GM12874 (cell line): ENCODE results near the gene SCAPER.

Experiments
- TF ChIP-seq, protein P1 (sequence below): IDR thresholded peaks from 2 replicates; pipeline ENCODE4 v1.5.1; 2011; ENCODE audit warnings: low read depth, mild to moderate bottlenecking, control low read depth, low read length, moderate library complexity; ENCODE audit not compliant: insufficient read depth

SCAPER gene

DNA sequence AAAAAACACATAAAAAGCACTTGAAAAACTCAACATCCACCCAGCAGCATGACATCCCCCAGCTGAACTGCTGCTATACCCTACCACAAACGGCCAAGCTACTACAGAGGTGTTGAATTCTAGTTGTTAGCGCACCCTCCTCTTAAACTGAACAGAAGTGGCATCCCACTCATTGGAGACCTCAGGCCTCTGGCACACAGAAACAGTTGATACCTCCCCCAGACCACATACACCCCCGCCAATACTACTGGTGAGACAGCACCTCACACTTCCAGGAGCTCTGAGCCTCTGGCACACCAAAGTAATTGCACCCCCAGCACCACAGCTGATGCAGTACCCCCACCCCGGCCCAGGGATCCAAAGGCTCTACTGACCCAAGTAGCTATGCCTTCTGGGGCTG is 190.2 kb downstream of the SCAPER start:
- TF ChIP-seq, protein P1, sequence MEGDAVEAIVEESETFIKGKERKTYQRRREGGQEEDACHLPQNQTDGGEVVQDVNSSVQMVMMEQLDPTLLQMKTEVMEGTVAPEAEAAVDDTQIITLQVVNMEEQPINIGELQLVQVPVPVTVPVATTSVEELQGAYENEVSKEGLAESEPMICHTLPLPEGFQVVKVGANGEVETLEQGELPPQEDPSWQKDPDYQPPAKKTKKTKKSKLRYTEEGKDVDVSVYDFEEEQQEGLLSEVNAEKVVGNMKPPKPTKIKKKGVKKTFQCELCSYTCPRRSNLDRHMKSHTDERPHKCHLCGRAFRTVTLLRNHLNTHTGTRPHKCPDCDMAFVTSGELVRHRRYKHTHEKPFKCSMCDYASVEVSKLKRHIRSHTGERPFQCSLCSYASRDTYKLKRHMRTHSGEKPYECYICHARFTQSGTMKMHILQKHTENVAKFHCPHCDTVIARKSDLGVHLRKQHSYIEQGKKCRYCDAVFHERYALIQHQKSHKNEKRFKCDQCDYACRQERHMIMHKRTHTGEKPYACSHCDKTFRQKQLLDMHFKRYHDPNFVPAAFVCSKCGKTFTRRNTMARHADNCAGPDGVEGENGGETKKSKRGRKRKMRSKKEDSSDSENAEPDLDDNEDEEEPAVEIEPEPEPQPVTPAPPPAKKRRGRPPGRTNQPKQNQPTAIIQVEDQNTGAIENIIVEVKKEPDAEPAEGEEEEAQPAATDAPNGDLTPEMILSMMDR = no peak

DNA sequence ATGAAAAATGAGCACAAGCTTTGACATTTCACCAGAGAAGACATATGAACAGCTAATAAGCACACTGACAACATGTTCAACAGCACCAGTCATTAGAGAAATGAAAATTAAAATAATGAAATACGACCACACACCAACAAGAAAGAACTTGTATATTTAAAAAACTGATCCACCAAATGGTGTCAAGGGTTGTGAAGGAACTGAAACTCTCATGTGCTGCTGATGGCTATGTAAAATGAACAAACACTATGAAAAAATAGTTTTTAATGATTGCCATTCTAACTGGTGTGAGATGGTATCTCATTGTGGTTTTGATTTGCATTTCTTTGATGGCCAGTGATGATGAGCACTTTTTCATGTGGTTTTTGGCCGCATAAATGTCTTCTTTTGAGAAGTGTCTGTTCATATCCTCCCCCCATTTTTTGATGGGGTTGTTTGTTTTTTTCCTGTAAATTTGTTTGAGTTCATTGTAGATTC is 193.8 kb downstream of the SCAPER start:
- TF ChIP-seq, protein P1 = no peak

DNA sequence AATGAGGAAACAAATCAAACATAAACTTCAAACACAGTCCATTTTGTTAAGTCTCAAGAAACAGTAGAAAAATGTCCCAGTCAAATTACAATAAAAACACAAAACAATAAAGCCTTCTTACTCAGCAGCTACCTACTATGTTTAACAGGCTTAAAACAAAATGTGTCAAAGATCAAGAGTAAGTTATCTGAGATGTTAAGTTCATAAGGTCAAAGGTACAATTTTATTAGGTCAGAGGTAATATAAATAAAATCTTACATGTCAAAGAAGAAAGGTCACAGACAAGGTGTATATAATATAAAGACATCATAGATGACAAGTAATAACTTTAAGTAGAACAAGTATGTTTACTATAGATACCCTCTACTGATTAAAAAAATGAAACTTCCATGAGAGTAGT is 208.3 kb downstream of the SCAPER start:
- TF ChIP-seq, protein P1 = no peak

DNA sequence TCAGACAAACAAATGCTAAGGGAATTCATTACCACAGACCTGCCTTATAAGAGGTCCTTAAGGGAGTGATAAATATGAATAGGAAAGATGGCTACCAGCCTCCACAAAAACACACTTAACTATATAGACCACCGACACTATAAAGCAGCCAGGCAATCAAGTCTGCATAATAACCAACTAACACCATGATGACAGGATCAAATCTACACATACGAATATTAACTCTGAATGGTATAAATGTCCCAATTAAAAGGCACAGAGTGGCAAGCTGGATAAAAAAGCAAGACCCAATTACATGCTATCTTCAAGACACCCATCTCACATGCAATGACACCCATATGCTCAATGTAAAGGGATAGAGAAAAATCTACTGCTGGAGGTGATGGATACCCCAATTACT is 221.1 kb downstream of the SCAPER start:
- TF ChIP-seq, protein P1 = no peak

DNA sequence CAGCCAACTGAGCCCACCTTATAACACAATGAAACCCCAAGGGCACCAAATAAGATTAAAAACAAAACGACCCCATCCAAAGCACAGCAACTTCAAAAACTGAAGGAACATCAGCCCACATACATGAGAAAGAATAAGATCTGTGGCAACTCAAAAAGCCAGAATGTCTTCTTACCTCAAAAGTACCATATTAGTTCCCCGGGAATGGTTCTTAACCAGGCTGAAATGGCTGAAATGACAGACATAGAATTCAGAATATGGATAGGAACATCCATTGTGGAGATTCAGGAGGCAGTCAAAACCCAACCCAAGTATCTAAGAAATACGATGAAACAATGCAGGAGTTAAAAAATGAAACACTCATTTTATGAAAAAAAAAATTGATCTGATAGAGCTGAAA is 222.3 kb downstream of the SCAPER start:
- TF ChIP-seq, protein P1 = no peak

DNA sequence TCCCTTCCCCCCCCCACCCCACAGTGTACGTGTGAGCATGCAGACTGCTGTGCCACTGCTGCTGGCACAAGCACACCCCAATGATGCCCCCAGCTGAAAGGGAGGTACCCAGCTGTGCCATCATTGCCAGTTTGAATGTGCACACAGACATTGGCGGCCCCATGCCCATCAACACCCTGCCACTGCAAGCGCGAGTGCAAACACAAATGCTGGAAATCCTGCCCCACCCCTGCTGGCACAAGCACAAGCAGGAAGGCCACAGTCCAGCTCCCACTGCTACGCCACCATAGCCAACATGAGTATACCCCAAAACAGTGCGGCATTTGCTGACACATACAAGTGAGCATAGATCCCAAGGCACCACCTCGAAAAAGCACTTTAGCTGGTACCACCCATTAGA is 222.9 kb downstream of the SCAPER start:
- TF ChIP-seq, protein P1 = no peak

DNA sequence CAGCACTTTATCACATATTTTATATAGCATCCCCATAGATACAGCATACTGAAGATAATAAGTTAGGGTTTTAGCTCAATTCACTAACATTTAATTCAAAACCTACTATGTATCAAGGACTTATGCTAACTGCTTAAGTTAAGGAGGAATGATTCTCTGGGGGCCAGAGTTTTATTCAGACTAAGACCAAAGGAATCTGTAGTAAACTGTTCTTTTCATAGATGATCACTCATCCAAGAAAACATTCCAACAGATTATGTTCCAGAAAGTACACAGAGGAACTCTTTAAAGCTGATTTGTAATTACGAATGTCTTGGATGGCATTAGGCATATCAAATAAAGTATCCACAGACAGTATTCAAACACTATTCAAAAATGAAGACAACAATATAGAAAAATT is 226.4 kb downstream of the SCAPER start:
- TF ChIP-seq, protein P1 = no peak

DNA sequence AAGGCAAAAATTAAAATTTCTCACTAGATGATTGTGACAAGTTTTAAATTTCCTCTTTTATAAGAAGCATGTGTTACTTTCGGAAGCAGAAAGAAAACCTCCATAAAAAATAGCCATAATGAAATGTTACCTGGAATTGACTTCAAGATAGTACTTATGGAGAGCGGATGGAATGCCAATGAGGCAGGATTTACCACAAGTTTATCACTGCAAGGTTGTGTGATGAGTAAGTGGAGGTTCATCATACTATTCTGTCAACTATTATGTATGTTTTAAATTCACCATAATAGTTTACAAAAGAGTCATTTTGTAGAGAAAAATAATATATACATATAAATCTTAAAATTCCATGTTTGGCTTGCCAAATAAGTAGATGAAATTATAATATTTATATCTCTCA is 230.3 kb downstream of the SCAPER start:
- TF ChIP-seq, protein P1 = no peak
